ENCODE measurements around the gene TRPM1. TPM values are rescaled to one million over a fixed set of nuclear protein-coding genes. Genes with fewer than 3 reads are reported as not detected.

The TRPM1 gene
- total RNA-seq, 1 donor from 2014 or later, result not detected

- no peaks in the 10 kb centered on the region for H3K4me1 Mint-ChIP-seq
- TF ChIP-seq CTCF (IDR thresholded peaks at IDR 0.05; ENCODE audit: unreplicated experiment), result no peak
- no peak for DNase-seq (ENCODE audit: low spot score in 2 of 2, unreplicated experiment in 2 of 2)
- no peak overlapping the region for H3K27ac Mint-ChIP-seq
- no peaks in the 10 kb centered on the region for H3K27me3 Mint-ChIP-seq (ENCODE audit: low read depth)
- H3K9me3 Mint-ChIP-seq, result peaks cover 4% of the 10 kb centered on the region
- no peaks in the 10 kb centered on the region for H3K36me3 Mint-ChIP-seq
- no peak overlapping the region for H3K4me3 Mint-ChIP-seq
Measured at GRCh38 chr15:31129769-31130303, 28.3 kb upstream of the TRPM1 start.

- Mint-ChIP-seq H3K4me3 (no peak overlapping the region), H3K27ac (no peak overlapping the region), H3K9me3 (peaks cover 4% of the 10 kb centered on the region), H3K27me3 (ENCODE audit: low read depth) (no peaks in the 10 kb centered on the region), H3K36me3 (no peaks in the 10 kb centered on the region), H3K4me1 (no peaks in the 10 kb centered on the region)
- TF ChIP-seq CTCF (IDR thresholded peaks at IDR 0.05; ENCODE audit: unreplicated experiment), result peak; percentile 89
- peak; percentile 60 to 88 for DNase-seq (ENCODE audit: low spot score in 2 of 2, unreplicated experiment in 2 of 2)
Measured at GRCh38 chr15:31128919-31129768, 27.6 kb upstream of the TRPM1 start.

- Mint-ChIP-seq H3K4me1 (no peaks in the 10 kb centered on the region), H3K36me3 (no peaks in the 10 kb centered on the region), H3K27ac (no peak overlapping the region), H3K27me3 (ENCODE audit: low read depth) (no peaks in the 10 kb centered on the region), H3K9me3 (peaks cover under 1% of the 10 kb centered on the region), H3K4me3 (no peak overlapping the region)
- TF ChIP-seq CTCF (IDR thresholded peaks at IDR 0.05; ENCODE audit: unreplicated experiment), result no peak
- DNase-seq (ENCODE audit: low spot score in 2 of 2, unreplicated experiment in 2 of 2), result no peak
Measured at GRCh38 chr15:31128477-31128876, 27.0 kb upstream of the TRPM1 start.

- H3K27ac Mint-ChIP-seq, result no peak overlapping the region
- no peaks in the 10 kb centered on the region for H3K27me3 Mint-ChIP-seq (ENCODE audit: low read depth)
- no peak for TF ChIP-seq CTCF (IDR thresholded peaks at IDR 0.05; ENCODE audit: unreplicated experiment)
Measured at GRCh38 chr15:31127596-31128261, 26.2 kb upstream of the TRPM1 start.

GRCh38 chr15:31125061-31125460 lies 23.5 kb upstream of the TRPM1 start:
- no peak for DNase-seq (ENCODE audit: low spot score in 2 of 2, unreplicated experiment in 2 of 2)
- TF ChIP-seq CTCF (IDR thresholded peaks at IDR 0.05; ENCODE audit: unreplicated experiment), result no peak

More at GRCh38 chr15:31127596-31128261, 26.2 kb upstream of the TRPM1 start:
- no peak for DNase-seq (ENCODE audit: low spot score in 2 of 2, unreplicated experiment in 2 of 2)
- no peaks in the 10 kb centered on the region for H3K4me1 Mint-ChIP-seq
- no peak overlapping the region for H3K4me3 Mint-ChIP-seq
- H3K9me3 Mint-ChIP-seq, result peaks cover 7% of the 10 kb centered on the region
- H3K36me3 Mint-ChIP-seq, result no peaks in the 10 kb centered on the region

More at GRCh38 chr15:31125061-31125460, 23.5 kb upstream of the TRPM1 start:
- H3K4me3 Mint-ChIP-seq, result no peak overlapping the region
- no peak overlapping the region for H3K27ac Mint-ChIP-seq
- peaks cover 4% of the 10 kb centered on the region for H3K36me3 Mint-ChIP-seq
- peaks cover 28% of the 10 kb centered on the region for H3K9me3 Mint-ChIP-seq
- no peaks in the 10 kb centered on the region for H3K4me1 Mint-ChIP-seq
- H3K27me3 Mint-ChIP-seq (ENCODE audit: low read depth), result no peaks in the 10 kb centered on the region
